Muscle of arm (tissue), 12 donors: Measurements from ENCODE around the gene DCAF11. TPM values are rescaled to one million over a fixed set of nuclear protein-coding genes. Genes with fewer than 3 reads are reported as not detected.
"Not testable (repeated sequence)": the region's sequence is repeated elsewhere in the genome, so short reads cannot be mapped to it uniquely, and the experiment has no call there.

Experiments
- DNase-seq: peaks from one replicate; pipeline ENCODE4 v3.0.0-alpha.2; 2013
- polyA plus RNA-seq, 12 donors: library from polyadenylated mRNA; unstranded; fragments of 120-200 nt; gene quantifications; one replicate each; pipeline ENCODE4 v1.2.1, GENCODE V29; 2013; ENCODE audit not compliant: insufficient read length in 12 of 12

DCAF11 gene
- polyA plus RNA-seq, 12 donors, result 35.5 to 53.7 (median 40.5) TPM; not detected in 1

DNA sequence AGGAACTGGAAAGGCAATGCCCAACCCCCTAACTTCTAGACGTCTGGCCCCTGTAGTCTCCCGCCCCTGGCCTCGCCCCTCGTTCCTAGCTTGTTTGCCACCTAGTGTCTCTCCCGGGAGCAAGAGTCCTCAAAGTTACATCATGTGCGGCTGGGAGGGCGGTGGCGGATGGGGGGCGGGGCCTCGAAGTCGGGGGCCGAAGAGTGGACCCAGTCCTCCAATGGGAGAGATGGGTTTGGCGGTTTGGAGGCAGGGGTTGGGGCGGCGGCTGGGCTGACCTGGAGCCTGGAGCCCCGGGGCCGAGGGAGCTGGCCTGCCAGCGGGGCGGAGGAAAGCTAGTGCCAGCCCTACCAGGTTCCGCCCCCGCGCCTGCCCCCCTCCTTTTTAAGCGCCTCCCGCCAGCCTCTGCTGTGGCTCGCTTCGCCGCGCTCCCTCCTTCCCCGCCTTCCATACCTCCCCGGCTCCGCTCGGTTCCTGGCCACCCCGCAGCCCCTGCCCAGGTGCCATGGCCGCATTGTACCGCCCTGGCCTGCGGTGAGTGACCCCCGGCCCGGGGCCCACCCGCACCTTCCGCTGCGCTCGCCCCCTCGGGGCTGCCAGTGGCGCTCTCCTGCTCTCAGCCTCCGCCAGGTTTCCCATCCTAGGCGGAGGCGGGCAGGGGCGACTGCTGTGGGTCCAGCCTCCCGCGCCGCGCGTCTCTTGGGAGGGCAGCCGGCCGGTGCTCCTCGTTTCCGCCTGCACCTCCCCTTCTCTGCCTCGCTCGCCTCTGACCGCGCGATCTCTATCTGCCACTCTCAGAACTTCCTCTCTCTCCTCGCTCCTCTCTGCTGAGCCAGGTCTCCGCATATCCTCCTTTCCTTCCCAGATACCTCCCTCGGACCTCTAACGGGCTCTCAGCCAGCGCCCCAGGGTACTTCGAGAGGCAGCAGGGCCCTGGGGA lies 20.4 kb upstream of the DCAF11 start, which contains the start of gene PCK2:
PCK2 (plus strand) TSS at position 411 of the 940 bp plus-strand sequence; CDS start at position 506, 95 bp downstream.
- DNase-seq, result peak; percentile 49

- DNase-seq, result no peak
Measured at GRCh38 chr14:24094841-24095270, 19.7 kb upstream of the DCAF11 start.

DNA sequence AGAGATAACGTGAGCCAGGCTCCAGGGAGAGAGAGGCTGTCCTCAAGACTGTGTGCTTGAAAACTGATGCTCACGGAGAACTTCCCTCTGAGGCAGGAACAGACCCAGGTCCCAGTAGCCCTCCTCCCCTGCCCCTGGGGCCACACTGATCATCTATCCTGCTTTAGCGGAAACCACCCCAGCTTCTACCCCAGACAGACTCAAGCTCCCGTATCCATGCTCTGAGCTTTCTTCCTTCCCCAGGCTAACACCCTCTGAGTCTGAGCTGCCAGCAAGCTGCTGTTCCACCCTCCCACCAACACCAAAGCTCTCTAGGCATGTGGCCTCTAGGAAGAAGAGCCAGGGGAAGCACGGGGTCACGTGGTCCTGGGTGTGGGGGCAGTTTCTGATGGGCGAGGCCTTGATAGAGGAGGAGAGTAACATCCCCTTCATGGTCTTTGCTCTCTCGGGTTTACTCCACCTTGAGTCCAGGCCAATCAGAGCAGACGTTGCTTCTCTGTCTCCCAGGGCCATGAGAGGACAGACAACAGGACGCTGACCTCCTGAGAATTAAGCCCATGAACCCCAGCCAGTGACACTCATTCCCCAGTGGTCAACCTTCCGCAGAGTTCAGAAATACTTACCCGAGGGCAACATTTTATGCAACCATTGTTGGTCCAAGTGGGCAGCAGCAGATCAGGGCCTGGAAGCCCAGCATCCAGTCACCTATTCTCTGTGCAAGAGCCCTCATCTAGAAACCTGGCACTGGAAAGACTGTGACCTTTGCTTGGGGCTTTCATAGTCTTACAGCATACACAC lies 19.1 kb upstream of the DCAF11 start:
- DNase-seq, result no peak

DNA sequence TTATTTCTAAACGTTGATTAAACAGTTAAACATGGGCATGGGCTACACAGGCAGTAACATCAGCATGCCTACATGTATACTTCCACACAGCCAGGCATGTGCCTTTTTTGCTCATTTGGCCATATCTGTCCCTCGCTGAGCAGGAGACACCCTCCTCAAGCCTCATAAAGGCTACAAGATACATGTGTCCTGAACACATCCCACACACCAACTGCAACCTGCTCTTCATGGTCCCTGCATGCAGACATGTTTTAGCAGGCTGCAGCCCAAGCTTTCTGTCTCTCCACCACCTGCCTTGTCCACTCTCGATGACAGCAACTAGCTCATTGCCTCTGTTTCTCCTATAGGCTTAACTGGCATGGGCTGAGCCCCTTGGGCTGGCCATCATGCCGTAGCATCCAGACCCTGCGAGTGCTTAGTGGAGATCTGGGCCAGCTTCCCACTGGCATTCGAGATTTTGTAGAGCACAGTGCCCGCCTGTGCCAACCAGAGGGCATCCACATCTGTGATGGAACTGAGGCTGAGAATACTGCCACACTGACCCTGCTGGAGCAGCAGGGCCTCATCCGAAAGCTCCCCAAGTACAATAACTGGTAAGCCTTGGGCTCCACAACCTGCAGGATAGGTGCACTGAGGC lies 17.9 kb upstream of the DCAF11 start:
- no peak for DNase-seq

DNA sequence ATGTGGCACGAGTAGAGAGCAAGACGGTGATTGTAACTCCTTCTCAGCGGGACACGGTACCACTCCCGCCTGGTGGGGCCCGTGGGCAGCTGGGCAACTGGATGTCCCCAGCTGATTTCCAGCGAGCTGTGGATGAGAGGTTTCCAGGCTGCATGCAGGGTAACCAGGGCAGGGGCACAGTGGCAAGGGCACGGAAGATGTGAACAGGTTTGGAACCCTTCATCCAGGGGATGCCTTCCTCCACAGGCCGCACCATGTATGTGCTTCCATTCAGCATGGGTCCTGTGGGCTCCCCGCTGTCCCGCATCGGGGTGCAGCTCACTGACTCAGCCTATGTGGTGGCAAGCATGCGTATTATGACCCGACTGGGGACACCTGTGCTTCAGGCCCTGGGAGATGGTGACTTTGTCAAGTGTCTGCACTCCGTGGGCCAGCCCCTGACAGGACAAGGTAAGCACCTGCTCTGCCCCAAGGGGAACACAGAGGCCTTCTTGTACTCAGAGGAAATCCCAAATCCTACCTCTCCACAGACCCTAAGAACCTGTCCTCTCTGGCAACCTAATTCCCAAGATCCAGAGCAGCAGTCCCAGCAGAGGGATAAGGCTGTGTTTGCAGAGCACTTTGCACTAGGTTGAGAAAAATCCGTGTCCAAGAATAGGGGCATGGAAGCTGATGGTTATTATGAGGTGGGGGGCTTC lies 16.2 kb upstream of the DCAF11 start:
- no peak for DNase-seq

GRCh38 chr14:24098927-24099813 lies 15.4 kb upstream of the DCAF11 start:
- DNase-seq, result no peak

GRCh38 chr14:24100197-24100981 lies 14.2 kb upstream of the DCAF11 start:
- DNase-seq, result no peak

DNA sequence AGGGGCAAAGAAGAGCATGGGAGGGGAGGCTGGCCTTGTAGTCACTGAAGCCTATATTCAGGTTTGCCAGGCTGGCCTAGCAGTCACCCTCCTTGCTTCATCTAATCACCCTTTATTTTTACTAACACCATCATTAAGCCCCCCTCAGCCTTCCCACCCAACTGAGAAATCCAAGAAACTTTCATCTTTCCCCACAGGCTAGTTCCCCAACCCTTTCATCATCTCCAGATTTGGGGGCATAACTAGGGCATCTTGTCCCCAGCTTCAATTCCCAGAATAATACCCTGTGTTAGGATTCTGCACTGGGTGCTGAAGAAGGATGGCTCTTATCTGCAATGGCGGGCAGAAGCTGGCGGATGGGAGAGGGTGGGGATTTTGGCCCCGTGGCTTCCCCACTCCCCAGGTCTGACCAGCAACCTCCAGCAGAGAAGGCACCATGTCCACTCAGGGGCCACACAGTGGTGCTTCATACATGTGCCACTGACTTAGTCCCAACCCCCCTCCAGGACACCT lies 13.5 kb upstream of the DCAF11 start:
- no peak for DNase-seq

- no peak for DNase-seq
Measured at GRCh38 chr14:24102357-24103048, 12.1 kb upstream of the DCAF11 start.

- DNase-seq, result no peak
Measured at GRCh38 chr14:24103451-24103850, 11.1 kb upstream of the DCAF11 start.

DNA sequence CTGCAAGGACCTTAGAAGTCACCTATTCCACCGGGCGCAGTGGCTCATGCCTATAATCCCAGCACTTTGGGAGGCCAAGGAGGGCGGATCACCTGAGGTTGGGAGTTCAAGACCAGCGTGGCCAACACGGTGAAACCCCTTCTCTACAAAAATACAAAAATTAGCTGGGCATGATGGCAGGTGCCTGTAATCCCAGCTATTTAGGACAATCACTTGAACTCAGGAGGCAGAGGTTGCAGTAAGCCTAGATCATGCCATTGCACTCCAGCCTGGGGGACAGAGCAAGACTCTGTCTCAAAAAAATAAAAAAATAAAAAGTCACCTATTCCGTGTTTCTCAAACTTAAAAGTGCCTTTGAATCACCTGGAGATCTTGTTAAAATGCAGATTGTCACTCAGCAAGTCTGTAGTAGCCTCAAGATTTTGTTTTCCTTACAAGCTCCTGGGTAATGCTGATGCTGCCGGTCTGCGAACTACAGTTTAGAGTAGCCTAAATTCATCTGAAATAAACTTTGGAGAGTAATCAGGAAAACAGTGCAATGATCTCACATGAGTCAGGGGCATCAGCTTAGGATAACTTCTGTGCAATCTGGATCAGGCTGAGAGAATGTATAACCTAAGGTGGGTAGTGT lies 8.9 kb upstream of the DCAF11 start:
- not testable (repeated sequence) for DNase-seq

GRCh38 chr14:24106672-24107271 lies 7.8 kb upstream of the DCAF11 start:
- DNase-seq, result no peak

DNA sequence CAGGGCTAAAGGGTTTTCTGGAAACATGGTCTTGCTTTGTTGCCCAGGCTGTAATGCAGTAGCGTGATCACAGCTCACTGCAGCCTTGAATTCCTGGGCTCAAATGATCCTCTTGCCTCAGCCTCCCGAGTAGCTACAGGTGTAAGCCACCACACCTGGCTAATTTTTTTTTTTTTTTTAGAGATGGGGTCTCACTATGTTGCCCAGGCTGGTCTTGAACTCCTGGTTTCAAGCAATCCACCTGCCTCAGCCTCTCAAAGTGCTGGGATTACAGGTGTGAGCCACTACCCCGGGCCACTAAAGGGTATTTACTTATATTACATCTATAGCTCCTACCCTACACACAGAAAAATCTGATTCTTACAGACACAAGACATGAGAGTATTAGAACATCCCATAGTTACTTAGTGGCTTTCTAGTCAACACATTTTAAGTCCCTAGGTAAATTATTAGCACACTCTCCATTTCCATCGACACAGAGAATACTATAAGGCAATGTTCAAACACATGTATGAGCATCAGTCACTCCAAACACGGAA lies 6.2 kb upstream of the DCAF11 start:
- no peak for DNase-seq

GRCh38 chr14:24110060-24110459 lies 4.5 kb upstream of the DCAF11 start:
- no peak for DNase-seq

DNA sequence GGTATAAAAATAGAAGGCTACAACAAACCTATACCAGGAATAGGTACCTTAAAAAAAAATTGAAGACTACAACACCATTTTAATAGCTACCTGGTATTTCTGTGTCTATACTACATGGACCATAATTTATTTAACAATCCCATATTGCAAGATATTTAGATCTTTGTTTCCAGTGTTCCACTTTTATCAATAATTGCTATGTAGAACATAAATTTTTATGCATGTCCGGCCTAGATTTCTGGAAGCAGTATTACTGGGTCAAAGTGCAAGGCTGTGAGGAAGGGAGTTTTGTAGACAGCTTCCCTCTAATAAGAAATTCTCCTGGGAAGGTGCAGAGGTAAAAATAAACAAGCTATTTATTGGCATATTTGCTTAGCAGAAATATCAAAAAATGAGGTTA lies 4.1 kb upstream of the DCAF11 start:
- DNase-seq, result no peak

- no peak for DNase-seq
Measured at GRCh38 chr14:24113379-24113800, 1.2 kb upstream of the DCAF11 start.

GRCh38 chr14:24113801-24114531 lies 611 bp upstream of the DCAF11 start:
- DNase-seq, result peak; percentile 88
